HepG2 (cell line): Measurements from ENCODE around the gene FOCAD. TPM values are rescaled to one million over a fixed set of nuclear protein-coding genes. Genes with fewer than 3 reads are reported as not detected.

Experiments used
- ATAC-seq: fragments of 200-7000 bp; cut with Tn5 transposase; 3 replicates; pipeline ENCODE4 v1.9.1; 2020; ENCODE audit warnings: mild to moderate bottlenecking, moderate library complexity
- BruUV-seq: library from RNA; stranded (reverse); fragments of 400-500 nt; replicated peaks from 2 replicates; lab custom pipeline; 2021; lab: Mats Ljungman, UMichigan
- CTCF ChIA-PET: fragments of 300-600 bp; formaldehyde crosslinking; extraction: SDS; loops from one replicate; lab custom pipeline; 2021; ENCODE audit warnings: low total read pairs, inconsistent platforms, low intra/inter-chr PET ratio; lab: Yijun Ruan, JAX
- POLR2A ChIA-PET: fragments of 350-600 bp; sonication (Branson Sonifier 250); formaldehyde crosslinking; loops from one replicate; lab custom pipeline; 2020; ENCODE audit warnings: antibody characterized with exemption, inconsistent platforms; lab: Yijun Ruan, JAX
- DNase-seq: peaks from one replicate; pipeline ENCODE4 v3.0.0-alpha.2; 2015; ENCODE audit warnings: low spot score
- FAIRE-seq: peaks from 3 replicates; lab custom pipeline; 2011; peaks lifted over from hg19 to GRCh38; lab: Jason Lieb, UNC
- H2AFZ ChIP-seq: one replicate; pipeline ENCODE4 v1.6.1; 2011; ENCODE audit warnings: low read length, inconsistent platforms
- H3K27ac ChIP-seq: fragments of 300-600 bp; 3 replicates; pipeline ENCODE4 v1.8.0; 2011; ENCODE audit warnings: mixed run types, mild to moderate bottlenecking, mixed read lengths, low read length, inconsistent platforms; ENCODE audit not compliant: insufficient read depth; ENCODE audit errors: extremely low read length
- H3K27me3 ChIP-seq, 2 experiments: fragments of 200-600 bp in 1 of 2; 2 replicates in 1 of 2; 3 replicates in 1 of 2; pipeline versions ENCODE4 v1.6.0 to v1.8.0; 2011; ENCODE audit warnings: low read length in 2 of 2, mild to moderate bottlenecking in 2 of 2, moderate library complexity in 2 of 2, inconsistent platforms in 1 of 2; ENCODE audit not compliant: insufficient read depth in 2 of 2, control insufficient read depth in 1 of 2
- H3K36me3 ChIP-seq, 2 experiments: fragments of 200-600 bp in 1 of 2; replicated peaks in 1 of 2; 2 replicates in 1 of 2; 3 replicates in 1 of 2; pipeline versions ENCODE4 v1.5.1 to v1.8.0; 2011; ENCODE audit warnings: low read length in 2 of 2, inconsistent platforms in 1 of 2; ENCODE audit not compliant: insufficient read depth in 2 of 2, control insufficient read depth in 1 of 2
- H3K4me1 ChIP-seq: 2 replicates; pipeline ENCODE4 v1.5.1; 2012; ENCODE audit warnings: low read length, inconsistent platforms; ENCODE audit not compliant: insufficient read depth
- H3K4me2 ChIP-seq: 2 replicates; pipeline ENCODE4 v1.6.0; 2011; ENCODE audit warnings: low read depth, low read length, inconsistent platforms
- H3K4me3 ChIP-seq, 3 experiments: fragments of 200-600 bp in 1 of 3; sonication (generic), shearing (Covaris generic) in 1 of 3; replicated peaks in 1 of 3; 2 replicates each; pipeline ENCODE4 v1.5.1; 2011 to 2016; ENCODE audit warnings: low read length in 3 of 3, inconsistent platforms in 2 of 3, low read depth in 2 of 3, mild to moderate bottlenecking in 2 of 3, control low read depth in 1 of 3, mixed read lengths in 1 of 3; ENCODE audit not compliant: insufficient read depth in 1 of 3
- H3K79me2 ChIP-seq: one replicate; pipeline ENCODE4 v1.6.1; 2011; ENCODE audit warnings: low read length, inconsistent platforms; ENCODE audit not compliant: insufficient read depth
- H3K9ac ChIP-seq: 2 replicates; pipeline ENCODE4 v1.6.0; 2011; ENCODE audit warnings: mild to moderate bottlenecking, low read depth, low read length, inconsistent platforms; ENCODE audit not compliant: insufficient read depth
- H3K9me3 ChIP-seq: 2 replicates; pipeline ENCODE4 v1.5.1; 2012; ENCODE audit warnings: mild to moderate bottlenecking, low read length
- H4K20me1 ChIP-seq: 2 replicates; pipeline ENCODE4 v1.6.0; 2011; ENCODE audit warnings: inconsistent platforms, mild to moderate bottlenecking, low read length, moderate library complexity; ENCODE audit not compliant: insufficient read depth
- FOXO1 ChIP-seq: sonication (generic); formaldehyde crosslinking; IDR thresholded peaks from 2 replicates; pipeline ENCODE4 v1.4.0; 2020; ENCODE audit warnings: missing genetic modification reagents
- HMG20A ChIP-seq: IDR thresholded peaks from 2 replicates; pipeline ENCODE4 v1.6.1; 2016; ENCODE audit warnings: borderline replicate concordance
- MIXL1 ChIP-seq: IDR thresholded peaks from 2 replicates; pipeline ENCODE4 v1.6.1; 2016
- RFXANK ChIP-seq: IDR thresholded peaks from 2 replicates; pipeline ENCODE4 v1.6.1; 2016
- ZNF34 ChIP-seq: sonication (generic); formaldehyde crosslinking; IDR thresholded peaks from 2 replicates; pipeline ENCODE4 v1.4.0; 2020; ENCODE audit warnings: mild to moderate bottlenecking, missing genetic modification reagents, borderline replicate concordance
- WGBS: methylation state at CpG from one replicate; pipeline ENCODE4 v1.1.6; 2017; ENCODE audit warnings: low lambda C conversion rate; 5-methylcytosine and 5-hydroxymethylcytosine counted together
- in situ Hi-C: cut with HindIII; loops from 2 replicates; pipeline ENCODE4 v1.10.0; 2017; ENCODE audit warnings: low pct_unique_long_range_greater_than_20kb; ENCODE audit not compliant: extremely low pct_ligation_motif_present
- intact Hi-C: fragments of 100-400 bp; cut with micrococcal nuclease; formaldehyde crosslinking; loops from one replicate; pipeline ENCODE4 v1.10.0; 2022; ENCODE audit not compliant: unreplicated experiment
- polyA plus RNA-seq, 8 experiments: library from polyadenylated mRNA; depleted of rRNA in 3 of 8; stranded (reverse) in 7 of 8; unstranded in 1 of 8; fragments of >200 nt; fragmentation: Illumina TruSeq in 4 of 8; extraction: Trizol in 4 of 8; gene quantifications; 2 replicates each; pipeline versions ENCODE4 v1.2.1 to v1.2.3, GENCODE V29; 2011 to 2016; ENCODE audit warnings: low read depth in 4 of 8, missing spikeins in 1 of 8, mixed read lengths in 1 of 8; ENCODE audit not compliant: insufficient read depth in 1 of 8
- total RNA-seq, 5 experiments: library from RNA; depleted of rRNA; stranded (reverse); fragments of >200 nt; fragmentation: Illumina TruSeq; extraction: Trizol; gene quantifications; 2 replicates each; pipeline ENCODE4 v1.2.3, GENCODE V29; 2016; ENCODE audit warnings: low read depth in 1 of 5
- TF ChIP-seq, protein P1 (sequence below): sonication (generic); formaldehyde crosslinking; conservative IDR thresholded peaks from 2 replicates; pipeline ENCODE4 v1.4.0; 2020; ENCODE audit warnings: missing genetic modification reagents
- TF ChIP-seq, protein P2 (sequence below): sonication (generic); formaldehyde crosslinking; IDR thresholded peaks from 2 replicates; pipeline ENCODE4 v1.8.0; 2022; ENCODE audit warnings: missing genetic modification reagents, mild to moderate bottlenecking, moderate library complexity, borderline replicate concordance
- TF ChIP-seq, protein P3 (sequence below): sonication (generic); formaldehyde crosslinking; IDR thresholded peaks from 2 replicates; pipeline ENCODE4 v1.9.0; 2022; ENCODE audit warnings: low read depth, missing genetic modification reagents

Gene FOCAD
- total and polyA plus RNA-seq, 2 of the 13 experiments (the other 11 are each of a cell fraction or from before 2014, with no cell fraction given): 18.0 to 31.1 TPM

DNA sequence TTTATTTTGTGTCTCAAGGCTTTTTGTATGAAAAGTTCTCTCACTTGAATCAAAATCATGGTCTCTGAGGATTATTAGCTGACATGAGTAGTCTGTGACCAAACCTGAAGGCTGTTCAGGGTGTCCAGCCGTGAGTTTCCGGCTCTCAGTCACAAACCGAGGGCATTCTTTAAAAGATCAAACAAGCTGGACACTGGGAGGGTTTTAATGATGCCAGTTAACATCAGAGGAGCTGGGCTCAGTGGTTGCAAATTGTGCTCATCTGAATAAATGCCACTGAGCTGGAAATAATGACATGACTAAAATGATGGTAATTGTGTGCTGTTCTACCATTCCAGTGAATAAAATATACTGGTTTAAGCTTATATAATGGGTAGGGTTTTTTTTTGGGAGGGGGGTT is 153.1 kb downstream of the FOCAD start:
- WGBS: 96% methylated on average over 3 of the region's 3 CpGs
- Histone ChIP-seq H3K4me2 (no peak overlapping the region), H4K20me1 (no peaks in the 10 kb centered on the region), H3K27me3 (no peaks in the 10 kb centered on the region), H3K79me2 (no peaks in the 10 kb centered on the region), H3K36me3 (0 out of 5 replicates have a peak, but pooled peaks cover 0 to 3% of the 10 kb centered on the region in 2 experiments), H3K9ac (no peak overlapping the region), H3K4me3 (no peak overlapping the region), H3K9me3 (no peaks in the 10 kb centered on the region), H2AFZ (no peak overlapping the region), H3K4me1 (peaks cover 18% of the 10 kb centered on the region), H3K27ac (no peak overlapping the region)
- ATAC-seq: no peak
- no TSS peak for BruUV-seq
- CTCF ChIA-PET: no interaction called here
- POLR2A ChIA-PET: no interaction called here
- no peak for DNase-seq
- intact Hi-C loops (loop anchor here (5.0 kb wide), 1 partner anchor 155 kb away; the partner anchor contains the start of gene FOCAD), in situ Hi-C loops (no loop called here)
- no peak for FAIRE-seq
- TF ChIP-seq, protein P1, sequence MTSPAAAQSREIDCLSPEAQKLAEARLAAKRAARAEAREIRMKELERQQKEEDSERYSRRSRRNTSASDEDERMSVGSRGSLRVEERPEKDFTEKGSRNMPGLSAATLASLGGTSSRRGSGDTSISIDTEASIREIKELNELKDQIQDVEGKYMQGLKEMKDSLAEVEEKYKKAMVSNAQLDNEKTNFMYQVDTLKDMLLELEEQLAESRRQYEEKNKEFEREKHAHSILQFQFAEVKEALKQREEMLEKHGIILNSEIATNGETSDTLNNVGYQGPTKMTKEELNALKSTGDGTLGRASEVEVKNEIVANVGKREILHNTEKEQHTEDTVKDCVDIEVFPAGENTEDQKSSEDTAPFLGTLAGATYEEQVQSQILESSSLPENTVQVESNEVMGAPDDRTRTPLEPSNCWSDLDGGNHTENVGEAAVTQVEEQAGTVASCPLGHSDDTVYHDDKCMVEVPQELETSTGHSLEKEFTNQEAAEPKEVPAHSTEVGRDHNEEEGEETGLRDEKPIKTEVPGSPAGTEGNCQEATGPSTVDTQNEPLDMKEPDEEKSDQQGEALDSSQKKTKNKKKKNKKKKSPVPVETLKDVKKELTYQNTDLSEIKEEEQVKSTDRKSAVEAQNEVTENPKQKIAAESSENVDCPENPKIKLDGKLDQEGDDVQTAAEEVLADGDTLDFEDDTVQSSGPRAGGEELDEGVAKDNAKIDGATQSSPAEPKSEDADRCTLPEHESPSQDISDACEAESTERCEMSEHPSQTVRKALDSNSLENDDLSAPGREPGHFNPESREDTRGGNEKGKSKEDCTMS (CRISPR knock-in tag): no peak
- no peak for TF ChIP-seq HMG20A (CRISPR knock-in tag)
- no peak for TF ChIP-seq RFXANK (CRISPR knock-in tag)
- TF ChIP-seq, protein P2, sequence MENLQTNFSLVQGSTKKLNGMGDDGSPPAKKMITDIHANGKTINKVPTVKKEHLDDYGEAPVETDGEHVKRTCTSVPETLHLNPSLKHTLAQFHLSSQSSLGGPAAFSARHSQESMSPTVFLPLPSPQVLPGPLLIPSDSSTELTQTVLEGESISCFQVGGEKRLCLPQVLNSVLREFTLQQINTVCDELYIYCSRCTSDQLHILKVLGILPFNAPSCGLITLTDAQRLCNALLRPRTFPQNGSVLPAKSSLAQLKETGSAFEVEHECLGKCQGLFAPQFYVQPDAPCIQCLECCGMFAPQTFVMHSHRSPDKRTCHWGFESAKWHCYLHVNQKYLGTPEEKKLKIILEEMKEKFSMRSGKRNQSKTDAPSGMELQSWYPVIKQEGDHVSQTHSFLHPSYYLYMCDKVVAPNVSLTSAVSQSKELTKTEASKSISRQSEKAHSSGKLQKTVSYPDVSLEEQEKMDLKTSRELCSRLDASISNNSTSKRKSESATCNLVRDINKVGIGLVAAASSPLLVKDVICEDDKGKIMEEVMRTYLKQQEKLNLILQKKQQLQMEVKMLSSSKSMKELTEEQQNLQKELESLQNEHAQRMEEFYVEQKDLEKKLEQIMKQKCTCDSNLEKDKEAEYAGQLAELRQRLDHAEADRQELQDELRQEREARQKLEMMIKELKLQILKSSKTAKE: no peak
- no peak for TF ChIP-seq ZNF34 (CRISPR knock-in tag)
- TF ChIP-seq MIXL1 (CRISPR knock-in tag): no peak
- no peak for TF ChIP-seq FOXO1 (CRISPR knock-in tag)
- TF ChIP-seq, protein P3, sequence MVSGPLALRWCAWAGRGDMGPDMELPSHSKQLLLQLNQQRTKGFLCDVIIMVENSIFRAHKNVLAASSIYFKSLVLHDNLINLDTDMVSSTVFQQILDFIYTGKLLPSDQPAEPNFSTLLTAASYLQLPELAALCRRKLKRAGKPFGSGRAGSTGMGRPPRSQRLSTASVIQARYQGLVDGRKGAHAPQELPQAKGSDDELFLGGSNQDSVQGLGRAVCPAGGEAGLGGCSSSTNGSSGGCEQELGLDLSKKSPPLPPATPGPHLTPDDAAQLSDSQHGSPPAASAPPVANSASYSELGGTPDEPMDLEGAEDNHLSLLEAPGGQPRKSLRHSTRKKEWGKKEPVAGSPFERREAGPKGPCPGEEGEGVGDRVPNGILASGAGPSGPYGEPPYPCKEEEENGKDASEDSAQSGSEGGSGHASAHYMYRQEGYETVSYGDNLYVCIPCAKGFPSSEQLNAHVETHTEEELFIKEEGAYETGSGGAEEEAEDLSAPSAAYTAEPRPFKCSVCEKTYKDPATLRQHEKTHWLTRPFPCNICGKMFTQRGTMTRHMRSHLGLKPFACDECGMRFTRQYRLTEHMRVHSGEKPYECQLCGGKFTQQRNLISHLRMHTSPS (CRISPR knock-in tag): no peak
